Liver (tissue), 3 donors: ENCODE data around the gene KCNK16.

Experiments
- FOXA2 ChIP-seq: IDR thresholded peaks from 2 replicates; pipeline ENCODE4 v1.6.1; 2016; ENCODE audit warnings: antibody characterized with exemption
- GABPA ChIP-seq, 2 donors: IDR thresholded peaks in 1 of 2; conservative IDR thresholded peaks in 1 of 2; 2 replicates each; pipeline ENCODE4 v1.6.1; 2016; ENCODE audit warnings: antibody characterized with exemption in 2 of 2, mild to moderate bottlenecking in 1 of 2, moderate library complexity in 1 of 2
- HNF4A ChIP-seq, 2 donors: conservative IDR thresholded peaks; 2 replicates each; pipeline ENCODE4 v1.6.1; 2016; ENCODE audit warnings: antibody characterized with exemption in 2 of 2, mild to moderate bottlenecking in 2 of 2
- HNF4G ChIP-seq: IDR thresholded peaks from 2 replicates; pipeline ENCODE4 v1.6.1; 2016; ENCODE audit warnings: antibody characterized with exemption
- RAD21 ChIP-seq, 2 donors: IDR thresholded peaks; 2 replicates each; pipeline ENCODE4 v1.6.1; 2016; ENCODE audit warnings: antibody characterized with exemption in 2 of 2, mild to moderate bottlenecking in 2 of 2
- SP1 ChIP-seq: IDR thresholded peaks from 2 replicates; pipeline ENCODE4 v1.6.1; 2018; ENCODE audit warnings: antibody characterized with exemption, mild to moderate bottlenecking
- TAF1 ChIP-seq: conservative IDR thresholded peaks from 2 replicates; pipeline ENCODE4 v1.6.1; 2016; ENCODE audit warnings: antibody characterized with exemption, mild to moderate bottlenecking
- YY1 ChIP-seq: IDR thresholded peaks from 2 replicates; pipeline ENCODE4 v1.6.1; 2016; ENCODE audit warnings: antibody characterized with exemption, mild to moderate bottlenecking
- TF ChIP-seq, protein P1 (sequence below): fragments of 150-350 bp; IDR thresholded peaks from 2 replicates; pipeline ENCODE4 v1.5.1; 2017; ENCODE audit warnings: improper control_type of control experiment, low read depth, low read length; ENCODE audit not compliant: missing input control
- TF ChIP-seq, protein P2 (sequence below): IDR thresholded peaks from 2 replicates; pipeline ENCODE4 v1.6.1; 2016; ENCODE audit warnings: antibody characterized with exemption
- TF ChIP-seq, protein P3 (sequence below): IDR thresholded peaks from 2 replicates; pipeline ENCODE4 v1.6.1; 2016; ENCODE audit warnings: antibody characterized with exemption
- donor health status: healthy.
- donor health status: healthy.

DNA sequence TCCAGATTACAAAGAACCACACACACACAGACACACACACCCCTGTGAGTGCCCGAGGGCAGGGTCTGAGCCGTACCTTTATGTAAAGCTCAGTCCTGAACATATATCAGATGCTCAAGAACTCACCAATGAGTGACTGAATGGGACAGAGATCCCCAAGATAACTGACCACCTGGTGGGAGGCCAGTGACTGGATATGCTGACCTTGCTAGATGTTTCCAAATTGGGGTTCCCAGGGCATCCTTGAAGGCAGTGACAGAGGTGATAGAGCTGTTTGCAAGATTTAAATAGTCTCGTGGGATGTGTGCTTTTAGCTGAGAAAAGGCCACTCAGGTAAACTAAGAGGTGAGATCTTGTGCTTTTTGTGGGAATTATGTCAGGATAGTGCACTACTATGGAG is 47.6 kb downstream of the KCNK16 start:
- TF ChIP-seq RAD21 (IDR thresholded peaks at IDR 0.05) (no peak), HNF4G (no peak), YY1 (no peak), GABPA (IDR thresholded peaks at IDR 0.05 in 1 of 2, conservative IDR thresholded peaks at IDR 0.05 in 1 of 2) (no peak), HNF4A (conservative IDR thresholded peaks at IDR 0.05) (no peak), FOXA2 (no peak), TAF1 (no peak), SP1 (no peak)
- TF ChIP-seq, protein P1, sequence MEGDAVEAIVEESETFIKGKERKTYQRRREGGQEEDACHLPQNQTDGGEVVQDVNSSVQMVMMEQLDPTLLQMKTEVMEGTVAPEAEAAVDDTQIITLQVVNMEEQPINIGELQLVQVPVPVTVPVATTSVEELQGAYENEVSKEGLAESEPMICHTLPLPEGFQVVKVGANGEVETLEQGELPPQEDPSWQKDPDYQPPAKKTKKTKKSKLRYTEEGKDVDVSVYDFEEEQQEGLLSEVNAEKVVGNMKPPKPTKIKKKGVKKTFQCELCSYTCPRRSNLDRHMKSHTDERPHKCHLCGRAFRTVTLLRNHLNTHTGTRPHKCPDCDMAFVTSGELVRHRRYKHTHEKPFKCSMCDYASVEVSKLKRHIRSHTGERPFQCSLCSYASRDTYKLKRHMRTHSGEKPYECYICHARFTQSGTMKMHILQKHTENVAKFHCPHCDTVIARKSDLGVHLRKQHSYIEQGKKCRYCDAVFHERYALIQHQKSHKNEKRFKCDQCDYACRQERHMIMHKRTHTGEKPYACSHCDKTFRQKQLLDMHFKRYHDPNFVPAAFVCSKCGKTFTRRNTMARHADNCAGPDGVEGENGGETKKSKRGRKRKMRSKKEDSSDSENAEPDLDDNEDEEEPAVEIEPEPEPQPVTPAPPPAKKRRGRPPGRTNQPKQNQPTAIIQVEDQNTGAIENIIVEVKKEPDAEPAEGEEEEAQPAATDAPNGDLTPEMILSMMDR, result no peak
- TF ChIP-seq, protein P2, sequence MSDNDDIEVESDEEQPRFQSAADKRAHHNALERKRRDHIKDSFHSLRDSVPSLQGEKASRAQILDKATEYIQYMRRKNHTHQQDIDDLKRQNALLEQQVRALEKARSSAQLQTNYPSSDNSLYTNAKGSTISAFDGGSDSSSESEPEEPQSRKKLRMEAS, result no peak
- TF ChIP-seq, protein P3, sequence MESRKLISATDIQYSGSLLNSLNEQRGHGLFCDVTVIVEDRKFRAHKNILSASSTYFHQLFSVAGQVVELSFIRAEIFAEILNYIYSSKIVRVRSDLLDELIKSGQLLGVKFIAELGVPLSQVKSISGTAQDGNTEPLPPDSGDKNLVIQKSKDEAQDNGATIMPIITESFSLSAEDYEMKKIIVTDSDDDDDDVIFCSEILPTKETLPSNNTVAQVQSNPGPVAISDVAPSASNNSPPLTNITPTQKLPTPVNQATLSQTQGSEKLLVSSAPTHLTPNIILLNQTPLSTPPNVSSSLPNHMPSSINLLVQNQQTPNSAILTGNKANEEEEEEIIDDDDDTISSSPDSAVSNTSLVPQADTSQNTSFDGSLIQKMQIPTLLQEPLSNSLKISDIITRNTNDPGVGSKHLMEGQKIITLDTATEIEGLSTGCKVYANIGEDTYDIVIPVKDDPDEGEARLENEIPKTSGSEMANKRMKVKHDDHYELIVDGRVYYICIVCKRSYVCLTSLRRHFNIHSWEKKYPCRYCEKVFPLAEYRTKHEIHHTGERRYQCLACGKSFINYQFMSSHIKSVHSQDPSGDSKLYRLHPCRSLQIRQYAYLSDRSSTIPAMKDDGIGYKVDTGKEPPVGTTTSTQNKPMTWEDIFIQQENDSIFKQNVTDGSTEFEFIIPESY, result no peak
